Measurements from ENCODE around the gene RPP21.

The RPP21 gene

DNA sequence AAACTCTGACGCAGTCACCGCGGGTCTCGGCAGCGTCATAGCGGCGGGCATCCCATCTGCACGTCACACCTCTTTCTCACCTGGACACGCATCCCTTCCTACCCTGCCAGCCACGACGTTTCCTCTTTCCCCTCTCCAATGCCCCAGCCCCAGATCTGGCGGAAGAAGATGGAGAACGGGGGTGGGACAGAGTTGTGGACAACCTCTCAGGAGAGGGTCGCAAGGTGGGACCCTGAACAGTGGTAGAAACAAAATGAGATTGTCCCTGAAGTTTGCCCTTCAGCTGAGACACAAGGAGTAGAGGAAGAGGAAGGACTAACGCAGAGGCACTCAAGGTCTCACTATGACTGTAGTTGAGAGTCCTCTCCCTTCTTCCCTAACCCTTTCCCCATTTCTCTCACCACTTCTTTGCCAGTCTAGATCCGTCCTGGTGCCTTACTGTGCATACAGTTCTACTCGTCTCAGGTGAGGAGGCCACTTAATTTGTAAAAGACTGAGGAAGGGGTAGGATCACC lies 17.7 kb upstream of the RPP21 start:
- no peak for DNase-seq (ENCODE audit: extremely low spot score)
- TF ChIP-seq ZNF384 (IDR thresholded peaks at IDR 0.05) = no peak
- TF ChIP-seq SP1 (IDR thresholded peaks at IDR 0.05) = no peak
- TF ChIP-seq CTBP1 (IDR thresholded peaks at IDR 0.05; ENCODE audit: borderline replicate concordance) = no peak
- TF ChIP-seq L3MBTL2 (conservative IDR thresholded peaks at IDR 0.05) = peak; percentile 29
- TF ChIP-seq ELF4 (IDR thresholded peaks at IDR 0.05) = no peak
- no peak for TF ChIP-seq FOXM1 (IDR thresholded peaks at IDR 0.05; ENCODE audit: borderline replicate concordance)
- TF ChIP-seq BHLHE40 (IDR thresholded peaks at IDR 0.05; ENCODE audit: borderline replicate concordance) = no peak
- TF ChIP-seq LEF1 (IDR thresholded peaks at IDR 0.05; ENCODE audit: borderline replicate concordance) = no peak
- ChIA-PET POLR2A (interaction anchor here (1.3 to 2.6 kb wide), 4 partner anchors 10 to 112 kb away, joined by 4 to 20 read pairs (median 10); partner anchors contain the start of gene RPP21), CTCF (no interaction called here)

DNA sequence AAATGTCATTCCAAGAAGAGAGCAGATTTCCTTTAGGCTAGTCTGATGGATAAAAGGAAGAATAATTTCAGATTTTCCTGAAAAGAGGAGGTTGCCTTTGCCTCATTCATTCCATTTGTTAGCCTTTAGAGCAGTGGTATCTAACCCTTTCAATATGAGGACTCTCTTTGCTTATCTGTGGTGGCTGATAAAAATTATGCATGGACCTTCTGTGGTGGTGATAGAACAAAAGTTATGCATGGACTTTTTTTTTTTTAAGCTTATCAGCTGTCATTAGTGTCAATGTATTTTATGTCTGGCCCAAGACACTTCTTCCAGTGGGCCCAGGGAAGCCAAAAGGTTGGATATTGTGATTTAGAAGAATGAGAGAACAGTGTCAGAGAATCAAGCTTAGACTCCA lies 16.6 kb upstream of the RPP21 start:
- DNase-seq (ENCODE audit: extremely low spot score) = no peak
- CTCF ChIA-PET = no interaction called here
- POLR2A ChIA-PET = no interaction called here
- TF ChIP-seq NFRKB (IDR thresholded peaks at IDR 0.05) (no peak), ZNF384 (IDR thresholded peaks at IDR 0.05) (no peak), ELF4 (IDR thresholded peaks at IDR 0.05) (no peak), FOXK2 (IDR thresholded peaks at IDR 0.05) (no peak), TARDBP (IDR thresholded peaks at IDR 0.05) (no peak), SUZ12 (IDR thresholded peaks at IDR 0.05) (no peak), FOXA1 (IDR thresholded peaks at IDR 0.05) (no peak), SP1 (IDR thresholded peaks at IDR 0.05) (no peak), HDGF (IDR thresholded peaks at IDR 0.05; ENCODE audit: borderline replicate concordance) (no peak), L3MBTL2 (conservative IDR thresholded peaks at IDR 0.05) (no peak)
- TF ChIP-seq, protein P1, sequence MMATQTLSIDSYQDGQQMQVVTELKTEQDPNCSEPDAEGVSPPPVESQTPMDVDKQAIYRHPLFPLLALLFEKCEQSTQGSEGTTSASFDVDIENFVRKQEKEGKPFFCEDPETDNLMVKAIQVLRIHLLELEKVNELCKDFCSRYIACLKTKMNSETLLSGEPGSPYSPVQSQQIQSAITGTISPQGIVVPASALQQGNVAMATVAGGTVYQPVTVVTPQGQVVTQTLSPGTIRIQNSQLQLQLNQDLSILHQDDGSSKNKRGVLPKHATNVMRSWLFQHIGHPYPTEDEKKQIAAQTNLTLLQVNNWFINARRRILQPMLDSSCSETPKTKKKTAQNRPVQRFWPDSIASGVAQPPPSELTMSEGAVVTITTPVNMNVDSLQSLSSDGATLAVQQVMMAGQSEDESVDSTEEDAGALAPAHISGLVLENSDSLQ (IDR thresholded peaks at IDR 0.05) = no peak

DNA sequence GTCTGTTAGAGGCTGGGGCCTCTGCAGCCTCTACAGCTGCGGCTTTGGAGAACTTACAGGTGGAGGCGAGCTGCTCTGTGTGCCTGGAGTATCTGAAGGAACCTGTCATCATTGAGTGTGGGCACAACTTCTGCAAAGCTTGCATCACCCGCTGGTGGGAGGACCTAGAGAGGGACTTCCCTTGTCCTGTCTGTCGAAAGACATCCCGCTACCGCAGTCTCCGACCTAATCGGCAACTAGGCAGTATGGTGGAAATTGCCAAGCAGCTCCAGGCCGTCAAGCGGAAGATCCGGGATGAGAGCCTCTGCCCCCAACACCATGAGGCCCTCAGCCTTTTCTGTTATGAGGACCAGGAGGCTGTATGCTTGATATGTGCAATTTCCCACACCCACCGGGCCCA lies 15.6 kb upstream of the RPP21 start:
- no peak for TF ChIP-seq FOXM1 (IDR thresholded peaks at IDR 0.05; ENCODE audit: borderline replicate concordance)
- no peak for TF ChIP-seq FOXA1 (IDR thresholded peaks at IDR 0.05)
- TF ChIP-seq ARNT (IDR thresholded peaks at IDR 0.05) = no peak
- TF ChIP-seq, protein P1 (IDR thresholded peaks at IDR 0.05) = no peak
- no peak for TF ChIP-seq TARDBP (IDR thresholded peaks at IDR 0.05)
- TF ChIP-seq BHLHE40 (IDR thresholded peaks at IDR 0.05; ENCODE audit: borderline replicate concordance) = no peak
- TF ChIP-seq NFRKB (IDR thresholded peaks at IDR 0.05) = no peak
- CTCF ChIA-PET = no interaction called here
- DNase-seq (ENCODE audit: extremely low spot score) = no peak
- POLR2A ChIA-PET = no interaction called here

DNA sequence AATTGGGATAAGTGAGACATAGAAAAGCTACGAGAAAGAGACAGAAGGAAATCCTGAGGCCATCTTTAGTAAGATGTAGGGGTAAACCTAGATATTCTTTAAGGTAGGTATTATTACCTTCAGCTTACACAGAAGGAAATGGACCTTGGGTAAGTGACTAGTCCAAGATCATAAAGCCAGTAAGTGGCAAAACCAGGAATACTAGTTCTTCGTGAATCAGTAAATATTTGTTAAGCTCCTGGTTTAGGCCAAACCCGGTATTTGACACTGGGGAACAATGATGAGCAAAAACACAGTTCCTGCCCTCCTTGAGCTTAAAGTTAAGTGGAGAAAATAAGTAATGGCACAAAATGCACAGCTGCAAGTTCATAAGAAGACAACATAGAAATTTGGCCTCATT lies 13.0 kb upstream of the RPP21 start:
- no peak for TF ChIP-seq NFRKB (IDR thresholded peaks at IDR 0.05)
- TF ChIP-seq ZNF384 (IDR thresholded peaks at IDR 0.05) = no peak
- no peak for TF ChIP-seq ELF4 (IDR thresholded peaks at IDR 0.05)
- TF ChIP-seq, protein P1 (IDR thresholded peaks at IDR 0.05) = no peak
- TF ChIP-seq FOXA1 (IDR thresholded peaks at IDR 0.05) = no peak
- no peak for TF ChIP-seq SUZ12 (IDR thresholded peaks at IDR 0.05)
- no peak for TF ChIP-seq TARDBP (IDR thresholded peaks at IDR 0.05)
- TF ChIP-seq ARNT (IDR thresholded peaks at IDR 0.05) = no peak
- no peak for TF ChIP-seq SP1 (IDR thresholded peaks at IDR 0.05)
- TF ChIP-seq LEF1 (IDR thresholded peaks at IDR 0.05; ENCODE audit: borderline replicate concordance) = no peak
- TF ChIP-seq BHLHE40 (IDR thresholded peaks at IDR 0.05; ENCODE audit: borderline replicate concordance) = no peak
- TF ChIP-seq FOXK2 (IDR thresholded peaks at IDR 0.05) = no peak
- DNase-seq (ENCODE audit: extremely low spot score) = no peak
- ChIA-PET CTCF (no interaction called here), POLR2A (no interaction called here)

DNA sequence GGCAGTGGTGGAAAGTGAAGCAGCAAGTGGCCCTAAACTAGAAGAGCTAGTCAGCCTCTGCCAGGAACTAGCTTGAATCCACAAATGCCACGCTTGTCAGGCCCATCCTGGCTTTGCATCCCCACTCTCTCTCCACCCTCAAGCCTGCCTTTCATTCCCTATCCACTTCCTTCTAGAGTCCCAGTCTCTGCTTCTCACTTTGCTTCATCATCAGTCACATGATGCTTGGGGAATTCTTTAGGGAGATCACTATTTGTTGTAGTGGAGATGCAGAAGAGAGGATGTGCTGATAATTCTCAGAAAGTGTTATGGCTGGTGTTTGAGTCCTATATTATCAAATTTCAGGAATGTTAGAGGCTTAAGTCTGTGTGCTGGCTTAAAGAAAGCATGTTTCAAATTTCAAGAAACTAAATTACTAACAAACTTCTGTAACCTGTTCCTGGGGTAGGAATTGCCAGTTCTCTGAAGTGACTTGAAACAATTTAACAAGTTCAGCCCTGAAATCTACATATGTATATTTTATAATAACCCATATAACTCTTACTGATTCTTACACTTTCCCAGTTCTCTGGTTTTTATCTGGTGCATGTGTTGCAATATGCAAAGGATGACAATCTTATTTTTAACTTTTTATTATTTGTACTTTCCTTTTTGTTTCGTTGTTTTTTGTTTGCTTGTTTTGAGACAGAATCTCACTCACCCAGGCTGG lies 10.7 kb upstream of the RPP21 start:
- TF ChIP-seq SUZ12 (IDR thresholded peaks at IDR 0.05) (no peak), SP1 (IDR thresholded peaks at IDR 0.05) (no peak), ZNF384 (IDR thresholded peaks at IDR 0.05) (no peak)
- POLR2A ChIA-PET = no interaction called here
- DNase-seq (ENCODE audit: extremely low spot score) = no peak
- CTCF ChIA-PET = no interaction called here

DNA sequence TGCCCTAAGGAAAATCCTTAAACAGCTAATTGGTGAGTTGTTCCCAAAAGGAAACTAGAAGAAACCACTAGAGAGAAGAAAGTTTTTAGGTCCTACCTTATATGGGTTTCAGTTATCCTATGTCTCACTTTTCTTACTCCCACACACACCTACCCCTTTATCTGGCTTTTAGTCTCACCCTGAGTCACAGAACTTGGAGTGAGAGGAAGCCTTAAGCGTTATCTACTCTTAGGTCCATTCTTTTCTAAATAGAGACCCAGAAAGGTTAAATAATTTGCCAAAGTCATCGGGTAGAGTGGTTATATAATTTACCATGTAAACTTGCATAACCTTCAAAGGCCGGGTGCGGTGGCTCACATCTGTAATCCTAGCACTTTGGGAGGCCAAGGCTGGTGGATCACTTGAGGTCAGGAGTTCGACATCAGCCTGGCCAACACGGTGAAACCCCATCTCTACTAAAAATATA lies 4.3 kb upstream of the RPP21 start:
- no peak for TF ChIP-seq BHLHE40 (IDR thresholded peaks at IDR 0.05; ENCODE audit: borderline replicate concordance)
- TF ChIP-seq NFRKB (IDR thresholded peaks at IDR 0.05) = no peak
- no peak for TF ChIP-seq SUZ12 (IDR thresholded peaks at IDR 0.05)
- no peak for TF ChIP-seq ELF4 (IDR thresholded peaks at IDR 0.05)
- TF ChIP-seq FOXK2 (IDR thresholded peaks at IDR 0.05) = no peak
- TF ChIP-seq HDGF (IDR thresholded peaks at IDR 0.05; ENCODE audit: borderline replicate concordance) = no peak
- TF ChIP-seq ARNT (IDR thresholded peaks at IDR 0.05) = no peak
- TF ChIP-seq, protein P1 (IDR thresholded peaks at IDR 0.05) = no peak
- TF ChIP-seq TARDBP (IDR thresholded peaks at IDR 0.05) = no peak
- TF ChIP-seq LEF1 (IDR thresholded peaks at IDR 0.05; ENCODE audit: borderline replicate concordance) = no peak
- no peak for TF ChIP-seq CTBP1 (IDR thresholded peaks at IDR 0.05; ENCODE audit: borderline replicate concordance)
- no peak for DNase-seq (ENCODE audit: extremely low spot score)
- CTCF ChIA-PET = interaction anchor here (1.1 kb wide), 1 partner anchor 17 kb away, joined by 3 read pairs; no protein-coding TSS in a partner anchor
- POLR2A ChIA-PET = no interaction called here
